ENCODE measurements around the gene GFAP.

The GFAP gene

GRCh38 chr17:44894642-44895041 lies 20.7 kb downstream of the GFAP start:
- DNase-seq = no peak

DNA sequence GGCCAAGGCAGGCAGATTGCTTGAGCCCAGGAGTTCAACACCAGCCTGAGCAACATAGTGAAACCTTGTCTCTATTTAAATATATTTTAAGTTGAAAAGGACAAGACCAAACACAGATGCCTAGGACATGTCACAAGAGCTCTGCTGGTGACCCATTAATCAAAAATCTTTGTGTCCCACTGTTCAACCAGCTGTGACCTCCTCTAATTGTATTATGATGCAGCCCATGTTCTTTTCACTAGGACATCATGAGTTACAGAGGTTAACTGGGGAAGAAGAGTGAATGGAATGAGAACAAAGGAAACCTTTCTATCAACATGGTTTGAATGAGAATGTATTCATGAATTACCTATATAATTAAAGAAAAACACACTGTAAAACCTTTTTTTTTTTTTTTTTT lies 23.1 kb downstream of the GFAP start:
- no peak for DNase-seq

DNA sequence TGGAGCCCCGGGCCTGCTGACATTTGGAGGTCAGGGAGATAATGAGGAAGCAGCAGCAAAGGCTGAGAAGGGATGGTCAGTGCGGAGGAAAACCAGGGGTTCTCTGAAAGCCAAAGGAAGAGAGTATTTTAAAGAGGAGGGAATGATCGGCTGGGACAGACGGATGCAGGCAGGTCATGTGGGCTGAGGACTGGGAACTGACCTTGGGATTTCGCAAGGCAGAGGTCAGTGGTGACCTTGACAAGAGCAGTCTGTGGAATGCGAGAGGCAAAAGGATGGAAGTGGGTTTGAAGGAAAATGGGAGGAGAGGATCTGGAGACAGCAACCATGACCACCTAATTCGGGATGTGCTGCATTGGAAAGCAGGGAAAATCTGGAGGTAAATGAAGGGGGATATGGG lies 26.3 kb downstream of the GFAP start:
- no peak for DNase-seq

DNA sequence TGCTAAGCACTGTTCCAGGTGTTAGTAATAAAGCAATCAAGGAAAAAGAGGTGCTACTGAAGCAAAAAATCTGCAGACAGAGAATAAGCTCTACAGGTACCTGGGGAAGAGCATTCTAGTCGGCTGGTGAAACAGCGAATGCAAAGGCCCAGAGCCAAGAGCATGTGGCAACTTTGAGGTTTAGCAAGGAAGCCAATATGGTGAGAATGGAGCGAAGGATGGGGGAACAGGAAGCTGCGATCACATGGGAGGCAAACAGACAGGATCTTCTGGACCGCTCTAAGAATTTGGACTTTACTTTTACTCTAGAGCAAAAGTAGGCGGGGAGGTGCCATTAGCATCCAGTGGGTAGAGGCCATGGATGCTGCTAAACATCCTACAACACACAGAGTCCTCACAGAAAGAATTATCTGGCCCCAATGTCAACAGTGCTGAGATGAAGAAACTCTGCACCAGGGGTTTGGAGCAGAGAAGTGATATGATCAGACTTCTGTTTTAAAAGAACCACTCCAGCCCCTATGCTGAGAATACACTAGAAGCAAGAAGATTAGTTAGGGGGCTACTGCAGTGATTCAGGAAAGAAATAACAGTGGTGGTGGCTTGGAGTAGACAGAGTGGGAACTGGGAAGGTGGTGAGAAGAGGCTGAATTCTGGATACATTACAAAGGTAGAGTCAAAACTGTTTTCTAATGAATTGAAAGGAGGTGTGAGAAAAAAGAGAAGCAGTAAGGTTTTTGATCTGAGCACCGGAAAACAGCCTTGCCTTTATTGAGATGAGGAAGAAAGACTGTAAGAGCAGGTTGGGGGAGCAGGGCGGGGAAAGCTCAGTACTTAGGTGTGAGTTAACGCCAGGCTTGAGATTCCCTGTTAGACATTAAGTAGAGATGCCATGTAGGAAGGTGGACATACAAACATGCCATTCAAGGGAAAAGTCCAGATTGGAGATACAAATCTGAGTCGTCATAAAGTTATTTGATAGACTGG lies 27.0 kb downstream of the GFAP start:
- DNase-seq = no peak

DNA sequence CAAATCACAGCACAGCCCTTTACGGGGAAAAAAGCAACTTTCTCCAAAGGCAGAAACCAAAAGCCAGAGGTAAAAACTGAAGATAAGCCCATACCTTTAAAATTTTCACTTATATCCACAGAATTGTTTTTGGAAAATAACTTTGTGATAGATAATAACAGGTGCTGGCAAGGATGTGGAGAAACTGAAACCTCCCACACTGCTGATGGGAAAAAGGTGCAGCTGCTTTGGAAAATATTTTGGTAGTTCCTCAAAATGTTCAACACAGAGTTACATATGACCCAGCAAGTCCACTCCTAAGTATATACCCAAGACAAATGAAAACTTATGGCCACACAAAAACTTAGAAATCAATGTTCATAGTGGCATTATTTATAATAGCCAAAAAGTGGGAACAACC lies 28.3 kb downstream of the GFAP start:
- DNase-seq = no peak

DNA sequence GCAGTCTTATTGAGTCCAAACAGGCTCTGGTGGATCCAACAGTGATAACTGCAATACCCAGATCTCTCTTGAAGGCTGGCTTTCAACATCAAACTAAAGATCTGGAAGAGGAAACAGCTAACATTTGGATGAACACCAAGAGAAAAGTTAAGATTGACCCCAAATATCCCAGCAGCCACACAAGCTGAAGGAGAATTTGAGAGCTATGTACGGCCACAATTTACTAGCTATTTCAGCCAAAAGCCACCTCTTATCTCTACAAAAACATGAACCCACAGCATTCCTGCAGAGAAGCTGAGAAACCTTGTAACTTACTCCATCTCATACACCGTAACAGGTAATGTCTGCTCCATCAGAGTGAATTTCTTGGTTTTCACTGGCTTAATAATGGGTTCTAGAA lies 30.4 kb downstream of the GFAP start:
- no peak for DNase-seq

DNA sequence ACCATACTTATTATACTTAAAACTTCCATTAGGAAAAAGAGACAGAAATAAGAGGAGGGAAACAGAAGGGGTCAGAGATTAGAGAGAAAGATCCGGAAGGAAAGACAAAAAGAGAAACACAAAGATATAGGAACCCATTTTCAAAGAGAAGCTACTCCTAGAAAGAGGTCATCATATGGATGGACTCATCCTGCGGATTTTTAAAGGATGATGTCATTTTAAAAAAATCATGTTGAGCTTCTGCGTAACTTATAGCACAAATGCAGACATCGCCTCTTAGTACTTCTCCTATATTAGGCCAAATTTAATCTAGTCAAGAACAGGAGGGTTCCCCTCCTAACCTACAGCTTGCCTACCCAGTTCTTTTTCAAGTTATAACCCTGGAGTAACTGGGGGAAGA lies 34.2 kb downstream of the GFAP start:
- DNase-seq = no peak

DNA sequence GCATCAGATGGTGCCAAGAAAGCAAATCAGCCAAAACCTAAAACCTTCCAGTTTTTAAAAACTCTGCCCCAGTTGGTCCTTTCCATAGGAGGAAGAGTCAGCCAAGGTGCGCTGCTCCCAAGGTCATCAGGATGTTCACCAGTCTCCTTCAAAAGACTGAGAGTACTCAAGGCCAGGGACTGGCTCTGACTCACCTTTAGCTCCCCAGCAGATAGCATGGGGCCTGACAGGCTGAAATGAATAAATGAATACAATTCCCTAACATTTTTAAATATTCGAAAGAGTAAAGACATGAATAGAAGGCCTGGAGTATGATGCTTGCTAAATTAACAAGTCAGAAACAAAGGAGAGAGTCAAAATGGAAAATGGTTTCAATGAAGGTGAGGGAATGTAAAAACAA lies 35.2 kb downstream of the GFAP start:
- DNase-seq = no peak

DNA sequence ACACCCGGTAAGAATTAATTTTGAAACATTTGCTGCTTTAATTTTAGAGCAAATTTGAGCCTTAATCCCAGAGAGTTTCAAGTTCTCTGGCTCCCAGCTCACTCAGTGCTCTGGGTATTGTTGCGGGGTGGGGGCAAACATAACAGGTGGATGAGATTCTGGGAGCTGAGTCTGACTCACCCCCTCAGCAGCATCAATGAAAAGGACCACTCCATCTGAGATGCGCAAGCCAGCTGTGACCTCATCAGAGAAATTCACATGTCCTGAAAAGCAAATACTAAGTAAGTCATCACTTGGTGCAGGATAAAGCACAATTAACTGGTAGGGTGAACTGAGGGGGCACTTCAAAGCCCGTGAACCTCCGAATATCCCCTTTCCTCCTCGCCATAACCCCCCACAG lies 35.9 kb downstream of the GFAP start:
- DNase-seq = no peak

- peak in 1 of 2 donors; percentile 19 for DNase-seq
These were observed 36.6 kb downstream of the GFAP start for GRCh38 chr17:44878627-44879221.

- no peak for DNase-seq
These were observed 38.2 kb downstream of the GFAP start for GRCh38 chr17:44877121-44877520.

- no peak for DNase-seq
These were observed 39.5 kb downstream of the GFAP start for GRCh38 chr17:44875761-44876160.

DNA sequence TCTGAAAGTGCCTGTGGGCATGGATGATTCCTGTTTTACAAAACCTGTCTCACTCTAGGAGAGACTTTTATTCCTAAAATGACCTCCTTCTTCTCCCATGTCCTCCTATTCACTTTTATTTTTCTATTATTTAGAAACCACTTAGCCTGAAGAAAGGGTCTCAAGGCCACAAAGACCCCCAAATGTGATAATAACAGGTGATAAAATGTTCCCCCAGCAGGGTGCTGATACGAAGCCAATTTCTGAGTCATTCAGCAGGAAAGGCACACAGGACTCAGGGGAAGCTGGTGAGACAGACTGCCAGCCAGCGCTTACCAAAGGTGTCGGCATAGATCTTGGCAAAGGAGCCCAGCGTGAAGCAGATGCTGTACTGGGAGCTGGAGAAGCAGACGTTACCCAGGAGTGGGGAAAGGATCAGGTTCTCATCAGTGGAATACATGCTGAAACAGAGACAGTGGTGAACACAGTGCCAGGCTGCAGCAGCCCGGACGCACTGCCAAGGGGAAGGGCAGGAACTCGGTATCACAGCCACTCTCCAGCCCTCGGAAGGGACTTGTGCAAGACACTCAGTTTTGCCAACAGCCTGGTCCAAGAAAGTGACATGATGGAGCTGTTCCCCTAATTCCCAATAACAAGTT lies 43.0 kb downstream of the GFAP start:
- no peak for DNase-seq

- no peak for DNase-seq
These were observed 43.7 kb downstream of the GFAP start for GRCh38 chr17:44871556-44871955.

GRCh38 chr17:44867841-44868240 lies 47.5 kb downstream of the GFAP start:
- DNase-seq = no peak

DNA sequence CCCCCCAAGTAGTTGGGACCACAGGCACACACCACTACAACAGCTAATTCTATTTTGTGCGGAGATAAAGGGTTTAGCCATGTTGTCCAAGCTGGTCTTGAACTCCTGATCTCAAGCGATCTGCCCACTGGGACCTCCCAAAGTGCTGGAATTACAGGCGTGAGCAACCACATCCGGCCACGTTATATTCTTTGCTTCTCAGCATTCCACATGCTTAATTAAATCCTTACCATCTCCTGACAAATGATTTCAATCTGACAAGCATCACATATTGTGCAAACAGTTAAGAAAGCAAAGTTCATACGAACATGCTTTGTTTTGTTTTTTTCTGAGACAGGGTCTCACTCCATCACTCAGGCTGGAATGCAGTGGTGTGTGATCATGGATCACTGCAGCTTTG lies 49.4 kb downstream of the GFAP start:
- no peak for DNase-seq

DNA sequence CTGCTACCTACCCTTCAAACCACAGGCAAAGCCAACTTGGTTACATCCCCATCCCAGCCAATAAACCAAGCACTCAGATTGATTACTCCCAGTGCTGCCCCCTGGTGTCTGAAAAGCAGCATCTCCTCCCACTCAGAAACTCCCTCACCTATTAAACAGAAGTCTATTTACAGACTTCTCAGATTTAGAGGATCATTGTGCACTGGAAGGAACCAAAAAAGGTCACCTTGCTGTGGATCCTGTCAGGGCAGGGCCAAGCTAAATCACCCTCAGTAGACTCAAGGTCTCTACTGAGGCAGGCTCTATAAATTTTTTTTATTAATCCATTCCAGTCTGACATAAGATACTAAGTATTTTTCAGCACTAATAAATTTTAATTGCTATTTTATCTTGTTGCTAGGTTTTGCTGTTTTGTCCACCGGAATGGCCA lies 50.1 kb downstream of the GFAP start:
- peak; percentile 73 to 74 for DNase-seq

DNA sequence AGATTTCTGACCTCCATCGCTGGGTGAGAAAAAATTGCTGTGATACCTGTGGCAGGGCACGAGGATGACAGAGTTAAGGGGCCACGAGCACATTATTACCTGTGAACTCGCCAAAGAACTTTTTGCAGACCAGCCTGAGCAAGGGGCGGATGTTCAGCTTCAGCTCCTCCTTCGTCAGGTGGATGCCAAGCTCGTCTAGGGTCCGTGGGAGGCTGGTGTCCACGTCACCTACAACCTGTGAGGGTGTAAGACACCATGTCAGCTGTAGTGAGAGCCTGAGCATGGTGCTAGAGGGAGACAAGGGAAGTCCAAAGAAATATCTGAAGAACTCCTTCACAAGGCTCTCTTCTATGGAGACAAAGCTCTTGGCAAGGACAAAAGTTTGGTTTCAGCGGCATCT lies 50.5 kb downstream of the GFAP start:
- DNase-seq = no peak

- no peak for DNase-seq
These were observed 52.0 kb downstream of the GFAP start for GRCh38 chr17:44863061-44863918.

DNA sequence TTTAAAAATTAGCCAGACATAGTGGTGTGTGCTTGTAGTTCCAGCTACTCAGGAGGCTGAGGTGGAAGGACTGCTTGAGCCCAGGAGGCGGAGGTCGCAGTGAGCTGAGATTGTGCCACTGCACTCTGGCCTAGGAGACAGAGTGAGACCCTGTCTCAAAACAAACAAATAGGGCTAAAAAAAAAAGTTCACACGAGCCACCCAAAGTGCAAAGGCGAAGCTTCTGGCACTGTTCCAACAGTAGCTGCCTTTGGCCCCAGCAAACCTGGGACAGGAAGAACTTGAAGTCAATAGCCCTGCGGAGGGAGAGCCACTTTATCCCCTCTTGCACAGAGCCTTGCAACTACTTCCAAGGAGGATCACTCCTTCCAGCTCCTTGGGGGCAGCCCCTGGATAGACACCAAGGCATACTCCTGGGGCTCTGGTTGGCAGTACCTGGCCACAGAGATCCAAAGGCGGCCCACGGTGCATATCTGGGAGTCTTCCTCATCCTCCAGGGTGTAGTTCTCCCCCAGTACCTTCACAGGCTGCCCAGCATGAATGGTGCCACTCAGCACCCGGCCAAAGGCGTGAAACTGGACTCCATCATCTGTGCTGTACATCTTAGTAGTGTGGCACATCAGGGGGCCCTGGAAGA lies 52.9 kb downstream of the GFAP start:
- no peak for DNase-seq

DNA sequence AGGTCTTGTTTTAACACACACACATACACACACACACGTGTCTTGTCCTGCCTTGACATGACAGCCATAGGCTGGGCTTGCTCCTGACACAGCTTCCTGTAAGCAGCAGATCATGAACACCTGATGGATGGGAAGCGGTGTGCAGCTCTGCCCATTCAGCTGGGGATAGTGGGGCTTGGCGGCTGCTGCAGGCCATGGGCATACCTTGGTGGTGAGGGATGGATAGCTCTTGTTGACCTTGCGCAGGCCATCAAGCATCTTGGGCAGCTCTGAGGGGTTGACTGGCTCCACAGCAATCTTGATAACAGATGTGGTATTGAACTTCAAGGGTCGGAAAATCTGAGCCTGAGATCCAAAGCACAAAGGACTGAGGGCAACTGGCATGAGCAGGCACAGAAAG lies 55.6 kb downstream of the GFAP start:
- no peak for DNase-seq

DNA sequence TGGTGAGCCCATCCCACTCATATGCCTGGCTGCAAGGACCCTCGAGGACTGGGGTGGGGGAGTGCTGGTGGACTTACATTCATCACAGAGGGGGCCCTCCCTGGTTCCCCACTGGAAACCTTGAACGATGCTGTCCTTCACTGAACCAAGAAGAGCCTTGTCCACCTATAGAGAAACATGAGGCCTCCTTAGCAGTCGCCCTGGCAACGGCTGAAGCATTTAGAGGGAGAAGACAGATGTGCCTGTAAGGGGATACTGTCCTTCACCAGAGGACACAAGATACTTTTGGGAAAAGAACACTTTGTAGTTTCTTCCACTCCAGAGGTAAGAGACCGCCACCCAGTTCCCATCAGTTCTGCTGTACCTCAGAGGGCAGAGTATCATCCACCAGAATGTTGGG lies 61.1 kb downstream of the GFAP start:
- DNase-seq = no peak
